ENCODE data around the gene RNF121. TPM values are rescaled to one million over a fixed set of nuclear protein-coding genes. Genes with fewer than 3 reads are reported as not detected.

The RNF121 gene
- total RNA-seq, 2 donors from 2014 or later: 28.6 to 43.0 TPM

DNA sequence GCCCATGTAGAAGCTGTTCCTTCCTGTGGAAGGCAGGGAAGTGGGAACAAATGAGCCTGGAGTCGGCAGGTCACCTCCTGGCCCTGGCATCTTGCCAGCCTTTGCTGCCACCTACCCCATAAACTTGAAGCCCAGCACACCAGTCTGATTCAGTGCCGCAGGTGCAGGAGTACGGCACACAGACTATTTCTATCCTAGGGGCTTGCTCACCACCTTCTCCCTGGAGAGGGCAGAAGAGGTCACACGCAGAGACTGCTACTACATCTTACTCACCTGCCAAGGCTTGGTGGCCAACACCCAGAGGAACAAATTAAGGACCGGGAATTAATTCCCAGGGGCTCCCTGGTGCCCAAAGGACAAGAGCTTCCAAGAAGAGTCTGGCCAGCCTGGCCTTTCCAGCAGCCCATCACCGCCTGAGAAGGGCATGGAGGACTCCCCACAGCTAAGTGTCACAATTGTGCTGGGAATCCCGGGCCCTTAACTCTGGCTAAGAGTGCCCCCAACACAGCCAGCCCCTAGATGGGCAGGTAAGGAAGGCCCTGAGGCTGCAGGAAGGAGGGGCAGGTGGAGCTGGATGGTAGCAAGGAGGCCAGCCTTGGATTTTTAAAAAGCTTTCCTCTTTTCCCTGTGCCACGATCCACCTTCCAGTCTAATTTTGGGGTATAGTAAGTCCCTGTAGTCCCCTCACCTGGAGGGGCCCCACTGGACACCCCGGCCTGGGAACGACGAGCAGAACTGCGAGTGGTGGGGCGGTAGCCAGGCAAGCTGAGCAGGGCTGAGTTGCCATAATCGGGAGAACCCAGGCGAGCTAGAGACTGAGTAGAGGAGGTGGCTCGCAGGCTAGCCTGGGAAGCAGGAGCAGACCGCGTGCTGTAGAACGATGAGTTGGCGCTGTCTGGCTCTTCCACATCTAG lies 76.8 kb downstream of the RNF121 start:
- H3K27me3 ChIP-seq: no peaks in the 10 kb centered on the region
- intact Hi-C loops (cut with DNase I): no loop called here
- no peaks in the 10 kb centered on the region for H3K9me3 ChIP-seq
- no peak overlapping the region for H3K4me3 ChIP-seq
- no peak overlapping the region for H3K9ac ChIP-seq (ENCODE audit: low read depth in 2 of 2, low read length in 2 of 2)
- no peak for DNase-seq
- no peak overlapping the region for H3K27ac ChIP-seq
- no peaks in the 10 kb centered on the region for H3K4me1 ChIP-seq
- TF ChIP-seq, protein P1, sequence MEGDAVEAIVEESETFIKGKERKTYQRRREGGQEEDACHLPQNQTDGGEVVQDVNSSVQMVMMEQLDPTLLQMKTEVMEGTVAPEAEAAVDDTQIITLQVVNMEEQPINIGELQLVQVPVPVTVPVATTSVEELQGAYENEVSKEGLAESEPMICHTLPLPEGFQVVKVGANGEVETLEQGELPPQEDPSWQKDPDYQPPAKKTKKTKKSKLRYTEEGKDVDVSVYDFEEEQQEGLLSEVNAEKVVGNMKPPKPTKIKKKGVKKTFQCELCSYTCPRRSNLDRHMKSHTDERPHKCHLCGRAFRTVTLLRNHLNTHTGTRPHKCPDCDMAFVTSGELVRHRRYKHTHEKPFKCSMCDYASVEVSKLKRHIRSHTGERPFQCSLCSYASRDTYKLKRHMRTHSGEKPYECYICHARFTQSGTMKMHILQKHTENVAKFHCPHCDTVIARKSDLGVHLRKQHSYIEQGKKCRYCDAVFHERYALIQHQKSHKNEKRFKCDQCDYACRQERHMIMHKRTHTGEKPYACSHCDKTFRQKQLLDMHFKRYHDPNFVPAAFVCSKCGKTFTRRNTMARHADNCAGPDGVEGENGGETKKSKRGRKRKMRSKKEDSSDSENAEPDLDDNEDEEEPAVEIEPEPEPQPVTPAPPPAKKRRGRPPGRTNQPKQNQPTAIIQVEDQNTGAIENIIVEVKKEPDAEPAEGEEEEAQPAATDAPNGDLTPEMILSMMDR (IDR thresholded peaks at IDR 0.05): no peak
- peaks cover 73% of the 10 kb centered on the region for H3K36me3 ChIP-seq

DNA sequence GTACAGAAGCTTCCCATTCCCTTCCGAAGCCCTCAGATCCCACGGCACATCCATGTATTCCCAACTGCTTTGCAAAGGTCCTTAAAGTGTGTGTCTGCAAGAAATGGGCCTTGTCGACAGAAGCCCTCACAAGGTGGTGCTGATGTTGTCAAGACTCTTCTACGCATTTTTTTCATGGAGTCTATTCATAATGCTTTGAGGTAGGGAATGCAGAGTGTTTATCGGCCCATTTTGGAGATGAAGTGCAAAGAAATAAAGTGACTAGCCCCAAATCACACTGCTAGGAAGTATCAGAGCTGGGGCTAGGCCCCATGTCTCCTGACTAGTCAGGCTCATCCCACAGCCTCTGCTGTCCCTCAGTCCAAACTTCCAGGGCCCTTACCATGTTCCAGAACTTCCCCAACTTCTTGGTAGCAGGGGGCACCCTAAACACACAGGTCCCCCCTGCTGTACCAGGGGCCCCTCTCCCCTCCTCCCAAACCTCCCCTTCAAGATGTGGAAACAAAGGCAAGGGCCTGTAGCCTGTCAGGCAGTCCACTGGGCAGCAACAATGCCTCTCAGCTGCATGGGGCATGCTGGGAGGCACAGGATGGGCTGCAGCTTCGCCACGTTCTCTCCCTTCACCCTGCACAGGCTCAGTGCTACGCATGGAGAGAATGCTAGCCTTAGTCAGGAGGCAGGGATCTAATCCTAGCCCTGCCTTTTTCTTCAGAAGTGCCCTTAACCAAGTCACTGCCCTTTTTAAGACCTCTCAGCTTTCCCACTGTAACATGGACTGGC lies 77.7 kb downstream of the RNF121 start:
- Histone ChIP-seq H3K9ac (ENCODE audit: low read depth in 2 of 2, low read length in 2 of 2) (no peak overlapping the region), H3K4me3 (no peak overlapping the region), H3K27ac (no peak overlapping the region), H3K9me3 (no peaks in the 10 kb centered on the region), H3K27me3 (no peaks in the 10 kb centered on the region), H3K4me1 (no peaks in the 10 kb centered on the region), H3K36me3 (peaks cover 73% of the 10 kb centered on the region)
- TF ChIP-seq, protein P1 (IDR thresholded peaks at IDR 0.05): no peak
- DNase-seq: no peak
- intact Hi-C loops (cut with DNase I): no loop called here

DNA sequence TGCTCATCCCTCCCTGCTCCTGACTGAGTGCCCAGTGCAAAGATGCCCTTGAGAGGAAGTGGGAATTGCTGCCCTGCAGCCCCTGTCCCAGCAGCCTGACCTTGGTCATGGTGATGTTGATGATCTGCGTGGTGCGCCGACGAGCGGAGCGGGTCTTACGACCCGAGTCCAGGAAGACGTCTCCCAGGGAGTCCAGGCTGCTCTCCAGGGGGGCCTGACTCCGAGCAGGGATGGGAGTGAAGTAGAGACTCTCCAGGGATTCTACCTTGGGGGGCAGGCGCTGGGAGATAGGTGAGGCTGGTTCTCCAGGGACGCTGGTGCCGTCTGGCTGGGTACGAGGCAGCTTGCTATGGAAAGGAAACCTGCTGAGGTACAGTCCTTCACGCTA lies 78.2 kb downstream of the RNF121 start:
- H3K4me3 ChIP-seq: no peak overlapping the region
- peaks cover 74% of the 10 kb centered on the region for H3K36me3 ChIP-seq

DNA sequence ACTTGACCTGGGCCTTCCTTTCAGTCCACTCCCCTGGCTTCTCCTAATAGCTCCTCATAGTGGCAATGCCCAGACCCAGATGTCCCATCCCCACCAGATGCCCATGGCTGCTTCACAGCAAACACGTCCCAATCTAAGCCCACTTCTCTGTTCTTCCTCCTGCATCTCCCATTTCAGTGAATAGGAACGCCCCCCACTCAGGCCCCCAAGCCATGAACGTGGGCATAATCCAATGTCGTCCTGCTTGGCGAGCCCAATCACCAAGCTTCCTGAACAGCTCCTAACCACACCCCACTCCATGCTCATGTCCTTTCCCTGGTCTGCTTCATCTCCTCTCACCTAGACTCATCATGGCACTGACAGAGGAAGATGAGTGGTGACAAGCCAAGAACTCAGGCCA lies 78.7 kb downstream of the RNF121 start:
- no peak overlapping the region for H3K4me3 ChIP-seq
- H3K27me3 ChIP-seq: no peaks in the 10 kb centered on the region
- intact Hi-C loops (cut with DNase I): no loop called here
- DNase-seq: no peak
- H3K36me3 ChIP-seq: peaks cover 79% of the 10 kb centered on the region
- TF ChIP-seq, protein P1 (IDR thresholded peaks at IDR 0.05): no peak
- no peak overlapping the region for H3K9ac ChIP-seq (ENCODE audit: low read depth in 2 of 2, low read length in 2 of 2)
- no peaks in the 10 kb centered on the region for H3K9me3 ChIP-seq
- no peaks in the 10 kb centered on the region for H3K4me1 ChIP-seq
- no peak overlapping the region for H3K27ac ChIP-seq

More for the DNA sequence above, 78.2 kb downstream of the RNF121 start:
- TF ChIP-seq, protein P1 (IDR thresholded peaks at IDR 0.05): no peak
- no peak for DNase-seq
- no peak overlapping the region for H3K9ac ChIP-seq (ENCODE audit: low read depth in 2 of 2, low read length in 2 of 2)
- no peak overlapping the region for H3K27ac ChIP-seq
- intact Hi-C loops (cut with DNase I): no loop called here
- H3K4me1 ChIP-seq: no peaks in the 10 kb centered on the region
- H3K27me3 ChIP-seq: no peaks in the 10 kb centered on the region
- no peaks in the 10 kb centered on the region for H3K9me3 ChIP-seq

DNA sequence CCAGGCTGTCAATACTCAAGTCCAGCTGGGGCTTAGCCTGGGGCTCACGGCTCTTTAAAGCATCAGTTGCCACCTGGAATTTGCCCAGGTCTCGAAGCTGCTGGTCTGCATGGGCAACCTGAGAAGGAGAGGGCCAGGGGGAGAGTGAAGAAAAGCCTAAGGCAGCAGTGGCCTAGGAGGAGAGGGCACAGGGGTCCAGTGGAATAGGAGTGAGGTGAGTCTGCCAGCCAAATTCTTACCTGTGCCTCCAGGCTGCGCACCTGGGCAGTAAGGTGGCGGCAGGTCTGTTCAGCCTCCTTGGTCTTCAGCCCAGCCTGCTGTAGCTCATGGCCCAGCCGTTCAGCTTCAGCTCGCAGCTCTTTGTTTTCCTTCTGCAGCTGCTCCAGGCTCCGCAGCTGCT lies 79.9 kb downstream of the RNF121 start:
- Histone ChIP-seq H3K4me3 (no peak overlapping the region), H3K9me3 (no peaks in the 10 kb centered on the region), H3K27ac (no peak overlapping the region), H3K4me1 (no peaks in the 10 kb centered on the region), H3K9ac (ENCODE audit: low read depth in 2 of 2, low read length in 2 of 2) (no peak overlapping the region), H3K27me3 (no peaks in the 10 kb centered on the region), H3K36me3 (peaks cover 79% of the 10 kb centered on the region)
- intact Hi-C loops (cut with DNase I): no loop called here
- DNase-seq: no peak
- TF ChIP-seq, protein P1 (IDR thresholded peaks at IDR 0.05): no peak
